ENCODE measurements around the gene ADH7.
"Not testable (repeated sequence)": the region's sequence is repeated elsewhere in the genome, so short reads cannot be mapped to it uniquely, and the experiment has no call there.

ADH7 gene

GRCh38 chr4:99435154-99435553, at the start of gene ADH7:
Gene ADH7, minus strand, starts transcription at chr4:99435342. Its CDS starts 109 bp downstream, at chr4:99435233.
- DNase-seq: no peak

- no peak for DNase-seq
These were observed 48.5 kb upstream of the ADH7 start for GRCh38 chr4:99483636-99484035.

DNA sequence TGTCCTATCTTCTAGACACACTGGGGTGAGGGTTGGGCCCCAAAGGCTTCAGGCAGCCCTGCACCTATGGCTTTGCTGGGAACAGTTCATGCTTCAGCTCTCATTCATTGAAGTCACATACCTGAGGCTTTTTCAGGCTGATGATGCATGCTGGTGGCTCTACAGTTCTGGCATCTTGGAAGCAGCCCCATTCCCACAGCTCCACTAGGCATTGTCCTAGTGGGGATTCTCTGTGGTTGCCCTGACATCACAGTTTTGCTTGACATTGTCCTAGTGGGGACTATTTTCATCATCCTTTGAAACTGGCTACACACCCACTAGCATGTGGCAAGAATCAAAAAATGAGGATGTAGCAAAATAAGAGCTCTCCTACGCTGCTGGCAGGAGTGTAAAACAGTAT, 38.0 kb upstream of the ADH7 start:
- DNase-seq: no peak

DNA sequence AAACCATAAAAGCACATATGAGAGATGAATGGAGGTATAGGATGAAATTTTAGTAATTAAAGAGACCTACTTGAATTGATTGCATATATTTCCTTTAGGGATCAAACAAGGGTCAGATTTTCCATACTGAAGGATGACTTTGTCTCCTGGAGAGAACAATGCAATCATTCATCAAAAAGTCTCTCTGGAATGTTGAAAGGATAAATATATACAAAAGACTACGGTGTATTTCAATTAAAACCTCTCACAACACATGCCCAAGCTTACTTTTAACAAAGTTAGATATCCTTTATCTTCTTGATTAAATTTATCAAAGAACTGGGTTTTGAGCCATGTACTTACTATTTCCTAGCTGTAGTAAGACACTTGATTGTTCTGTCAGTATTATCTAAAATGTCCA, 36.8 kb upstream of the ADH7 start:
- DNase-seq: no peak

DNA sequence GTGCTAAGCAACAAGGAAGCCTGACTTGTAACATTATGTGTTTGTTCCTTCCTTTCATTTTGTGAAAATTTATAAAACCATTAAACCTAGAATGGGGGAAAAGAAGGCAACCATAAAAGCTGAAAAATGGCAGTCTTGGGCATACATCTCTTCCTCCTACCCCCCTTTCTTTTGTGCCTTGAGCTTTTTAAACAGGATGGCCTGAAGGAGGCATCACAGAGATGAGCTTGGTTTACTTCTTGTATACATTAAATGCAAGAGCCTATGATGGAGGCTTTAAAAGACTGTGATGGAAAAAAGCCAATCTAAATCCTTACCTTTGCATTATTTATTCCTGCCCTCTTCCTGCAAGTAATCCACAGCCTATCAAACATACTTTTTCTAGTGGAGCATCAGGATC, 36.2 kb upstream of the ADH7 start:
- DNase-seq: no peak

- no peak for DNase-seq
These were observed 33.7 kb upstream of the ADH7 start for GRCh38 chr4:99468889-99469288.

GRCh38 chr4:99467887-99468286, 32.7 kb upstream of the ADH7 start:
- DNase-seq: no peak

GRCh38 chr4:99463566-99463965, 28.4 kb upstream of the ADH7 start:
- no peak for DNase-seq

DNA sequence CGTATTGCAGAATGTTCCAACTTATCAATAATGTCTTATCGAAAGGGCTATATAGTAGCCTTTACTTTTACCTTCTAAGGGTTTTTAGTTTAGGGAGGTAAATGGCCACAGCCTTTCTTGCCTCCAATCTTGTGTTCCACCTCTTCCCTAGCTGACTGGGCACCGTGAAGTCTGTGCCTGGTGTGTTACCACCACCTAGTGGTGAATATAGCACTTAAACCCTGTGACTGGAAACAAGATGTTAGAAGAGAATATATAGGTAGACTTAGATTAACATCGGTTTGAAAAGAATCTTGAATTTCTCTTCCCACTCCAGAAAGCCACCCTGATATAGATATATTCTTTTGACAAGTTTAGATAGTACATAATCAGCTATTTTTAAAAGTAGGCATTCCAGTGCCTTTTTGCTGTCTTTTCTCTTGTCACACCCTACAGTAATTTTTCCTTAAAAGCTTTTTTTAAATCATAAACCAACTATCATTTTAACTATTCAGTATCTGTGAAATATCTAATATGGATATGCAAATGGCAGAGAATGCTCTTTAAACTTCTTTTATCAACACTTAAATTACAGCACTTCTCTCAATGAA, 27.8 kb upstream of the ADH7 start:
- peak; percentile 6 for DNase-seq

GRCh38 chr4:99461623-99462401, 26.7 kb upstream of the ADH7 start:
- DNase-seq: no peak

DNA sequence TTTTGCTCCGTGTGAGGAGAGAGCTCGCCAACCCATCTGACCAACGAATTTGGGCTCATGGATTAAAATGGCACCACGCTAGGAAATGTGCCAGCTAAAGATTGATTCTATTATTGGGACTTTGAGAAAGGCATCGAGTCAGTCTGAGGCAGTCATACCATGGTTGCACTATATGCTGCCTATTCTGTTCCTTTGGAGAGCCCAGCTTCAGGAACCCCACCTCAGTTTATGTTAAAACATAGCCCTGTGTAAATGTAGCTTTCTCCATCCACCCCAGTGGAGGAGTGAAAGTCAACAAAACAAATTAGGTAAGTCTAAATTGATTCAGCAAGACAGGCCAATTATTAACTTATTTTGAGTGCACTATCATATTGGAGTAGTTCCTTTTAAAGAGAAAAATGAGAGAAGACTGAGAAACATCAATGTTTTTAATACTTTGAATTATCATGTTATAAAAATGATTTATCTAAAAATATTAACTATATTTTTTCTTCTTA, 24.5 kb upstream of the ADH7 start:
- DNase-seq: no peak

DNA sequence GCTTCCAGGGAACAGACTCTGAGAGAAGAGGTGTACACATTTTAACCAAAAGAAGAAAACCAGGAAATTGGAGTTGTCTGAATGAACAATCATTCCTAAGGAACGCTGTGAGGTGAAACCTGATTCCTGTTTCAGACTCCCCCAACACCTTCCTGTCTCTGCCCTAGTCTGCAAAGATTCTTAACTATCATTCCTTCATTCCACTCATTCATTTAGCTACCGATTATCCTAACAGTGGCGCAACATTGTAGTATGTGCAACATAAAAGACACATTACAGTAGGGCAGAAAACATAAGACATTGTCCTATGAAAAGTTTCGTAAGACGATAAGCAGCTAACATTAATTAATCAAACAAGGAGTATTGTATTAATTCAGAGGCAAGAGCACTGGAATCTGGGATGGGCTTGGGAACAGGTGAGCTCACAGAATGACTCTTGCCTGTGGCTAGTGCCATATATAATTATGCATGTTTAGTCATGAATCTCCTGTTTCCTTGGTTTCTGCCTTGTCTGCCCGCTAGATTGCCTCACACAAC, 23.8 kb upstream of the ADH7 start:
- no peak for DNase-seq

- DNase-seq: no peak
These were observed 22.5 kb upstream of the ADH7 start for GRCh38 chr4:99457676-99458075.

DNA sequence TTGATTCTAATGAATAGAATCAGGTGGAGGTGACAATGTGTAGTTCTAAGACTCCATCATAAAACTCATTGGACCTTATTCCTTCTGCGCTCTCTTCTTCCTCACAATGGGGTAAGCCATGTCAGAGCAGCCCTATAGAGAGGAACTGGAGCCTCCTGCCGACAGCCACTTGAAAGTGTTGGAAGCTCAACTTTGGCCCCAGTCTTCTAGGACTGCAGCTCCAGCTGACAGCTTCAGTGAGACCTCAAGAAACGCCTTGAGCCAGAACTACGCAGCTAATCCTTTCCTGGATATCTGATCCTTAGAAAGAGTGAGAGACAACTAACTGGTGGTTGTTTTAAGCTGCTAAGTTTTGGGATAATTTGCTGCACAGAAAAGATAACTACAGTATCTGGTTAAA, 22.1 kb upstream of the ADH7 start:
- no peak for DNase-seq

GRCh38 chr4:99447513-99447912, 12.4 kb upstream of the ADH7 start:
- DNase-seq: no peak

DNA sequence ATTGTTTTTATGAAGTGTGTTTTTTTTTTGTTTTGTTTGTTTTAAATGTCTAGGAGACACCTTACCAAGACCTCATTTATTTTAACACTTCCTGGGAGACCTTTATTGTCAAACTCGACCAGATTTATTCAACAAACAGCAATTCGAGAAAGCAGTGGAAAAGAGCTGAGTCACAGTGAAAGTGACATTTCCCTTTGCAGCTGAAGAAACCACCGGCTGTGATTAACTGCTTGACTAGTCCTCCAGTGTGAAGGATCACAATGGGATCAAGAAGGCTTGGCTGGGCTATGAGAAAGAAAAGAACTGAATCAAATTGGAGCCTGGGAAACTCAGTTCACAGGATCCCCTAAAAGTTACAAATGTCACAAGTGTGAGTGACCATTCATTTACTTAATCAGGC, 11.9 kb upstream of the ADH7 start:
- no peak for DNase-seq

DNA sequence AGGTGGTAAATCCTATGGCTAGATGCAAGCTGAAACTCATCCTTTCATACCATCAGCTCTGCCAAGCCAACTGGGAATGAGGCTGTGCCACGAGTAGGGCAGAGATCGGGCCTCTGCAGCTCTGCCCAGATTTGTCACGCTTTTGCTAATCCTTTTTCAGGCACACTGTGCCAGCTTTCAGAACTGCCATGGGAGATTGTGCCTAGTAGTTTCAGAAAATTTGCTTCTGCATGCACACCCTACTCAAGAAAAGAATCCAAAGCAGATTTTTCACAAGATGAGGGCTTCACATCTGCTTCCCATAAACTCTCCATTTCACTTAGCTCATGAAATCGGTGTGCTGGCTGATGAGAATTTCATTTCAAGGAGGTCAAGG, 3.3 kb upstream of the ADH7 start:
- no peak for DNase-seq

GRCh38 chr4:99437723-99438404, 2.7 kb upstream of the ADH7 start:
- DNase-seq: peak; percentile 1

GRCh38 chr4:99436976-99437722, 2.0 kb upstream of the ADH7 start:
- no peak for DNase-seq

DNA sequence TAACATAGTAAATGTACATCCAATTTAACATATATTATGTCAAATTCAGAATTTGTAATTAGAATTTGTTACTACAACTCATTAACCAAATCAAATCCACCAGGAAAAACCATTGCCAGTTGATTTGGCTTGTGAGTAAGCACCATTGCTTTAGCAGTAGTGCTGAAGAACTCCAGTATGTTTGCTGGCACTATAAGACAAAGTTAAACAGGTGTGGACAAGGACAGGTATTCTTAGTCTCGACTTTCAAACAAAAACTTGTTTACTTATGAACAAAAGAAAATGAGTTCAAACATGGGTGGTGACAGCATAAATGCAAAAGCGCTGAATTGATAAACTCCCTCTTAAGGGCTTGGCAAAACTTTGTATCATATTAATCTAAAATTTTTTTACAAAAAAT, 1.3 kb upstream of the ADH7 start:
- DNase-seq: no peak

DNA sequence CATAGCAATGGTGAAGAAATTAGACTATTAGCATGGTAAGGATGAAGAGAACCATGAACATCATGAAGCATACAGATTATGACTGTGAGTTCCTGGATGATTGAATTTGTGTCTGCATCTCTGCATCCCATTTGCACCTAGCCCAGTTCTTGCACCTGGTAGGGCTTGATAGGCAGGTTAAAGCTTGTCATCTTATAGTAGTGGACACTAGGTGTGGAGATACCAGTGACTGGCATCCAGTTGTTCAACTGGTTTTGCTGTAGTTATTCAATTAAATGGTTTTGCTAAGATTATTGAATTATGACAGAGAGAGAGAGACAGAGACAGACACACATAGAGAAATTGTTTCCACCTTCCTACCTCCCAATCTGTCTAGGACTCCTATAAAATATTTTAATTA, 5.0 kb downstream of the ADH7 start:
- no peak for DNase-seq

GRCh38 chr4:99417125-99417524, 18.0 kb downstream of the ADH7 start:
- no peak for DNase-seq

- not testable (repeated sequence) for DNase-seq
These were observed 19.4 kb downstream of the ADH7 start for GRCh38 chr4:99415762-99416161.

Measured in NCI-H187 treated with DMSO at 0.1 percent for 48 hours (cell line).